Breast epithelium (tissue), 4 donors: ENCODE data around the gene MINDY3. TPM values are rescaled to one million over a fixed set of nuclear protein-coding genes. Genes with fewer than 3 reads are reported as not detected.

Experiments
- DNase-seq, 2 donors: peaks; one replicate each; pipeline ENCODE4 v3.0.0-alpha.2; 2019; ENCODE audit warnings: low spot score in 2 of 2
- H3K27ac ChIP-seq, 2 donors: fragments of 200-600 bp; sonication (generic) in 1 of 2; one replicate each; pipeline ENCODE4 v1.5.1; 2016 to 2019; ENCODE audit warnings: mild to moderate bottlenecking in 1 of 2
- H3K27me3 ChIP-seq, 2 donors: fragments of 200-600 bp; sonication (generic) in 1 of 2; one replicate each; pipeline versions ENCODE4 v1.5.1 to v1.6.0; 2017 to 2019; ENCODE audit warnings: control low read depth in 1 of 2, mild to moderate bottlenecking in 1 of 2
- H3K36me3 ChIP-seq: fragments of 200-600 bp; one replicate; pipeline ENCODE4 v1.5.1; 2019
- H3K4me1 ChIP-seq, 2 donors: fragments of 200-600 bp; sonication (generic); one replicate each; pipeline ENCODE4 v1.5.1; 2016 to 2019; ENCODE audit warnings: control low read depth in 1 of 2
- H3K4me3 ChIP-seq, 3 donors: fragments of 200-600 bp; sonication (generic); 1 replicate in 2 of 3; 2 replicates in 1 of 3; pipeline ENCODE4 v1.5.1; 2016 to 2019; ENCODE audit warnings: mild to moderate bottlenecking in 3 of 3, moderate library complexity in 2 of 3
- H3K9me3 ChIP-seq, 2 donors: fragments of 200-600 bp; sonication (generic) in 1 of 2; one replicate each; pipeline ENCODE4 v1.5.1; 2016 to 2019; ENCODE audit warnings: control low read depth in 1 of 2
- CTCF ChIP-seq, 3 donors: fragments of 450-650 bp; IDR thresholded peaks; one replicate each; pipeline ENCODE4 v1.5.1; 2016 to 2017; ENCODE audit warnings: antibody characterized with exemption in 3 of 3, mild to moderate bottlenecking in 3 of 3, moderate library complexity in 3 of 3
- POLR2A ChIP-seq: fragments of 450-650 bp; IDR thresholded peaks from one replicate; pipeline ENCODE4 v1.6.1; 2016; ENCODE audit warnings: antibody characterized with exemption, mild to moderate bottlenecking, moderate library complexity
- POLR2AphosphoS5 ChIP-seq, 3 donors: sonication (generic); formaldehyde crosslinking; IDR thresholded peaks; one replicate each; pipeline ENCODE4 v1.6.1; 2017; ENCODE audit warnings: antibody characterized with exemption in 3 of 3
- intact Hi-C: fragments of 100-400 bp; cut with DNase I; formaldehyde crosslinking; loops from one replicate; pipeline ENCODE4 v1.15.1; 2023; ENCODE audit warnings: low total_unique reads
- total RNA-seq, 3 donors: library from RNA; depleted of rRNA; stranded (reverse); fragments of >200 nt; gene quantifications; one replicate each; pipeline ENCODE4 v1.1.0, GENCODE V29; 2016

The MINDY3 gene
- total RNA-seq, 3 donors from 2014 or later: 33.0 to 38.3 (median 34.8) TPM

- intact Hi-C loops: no loop called here
- Histone ChIP-seq H3K4me3 (no peak overlapping the region), H3K27ac (no peak overlapping the region), H3K36me3 (no peaks in the 10 kb centered on the region), H3K4me1 (no peaks in the 10 kb centered on the region), H3K9me3 (peaks cover 0 to 11% of the 10 kb centered on the region in 2 donors), H3K27me3 (no peaks in the 10 kb centered on the region)
- no peak for DNase-seq
- no peak for TF ChIP-seq POLR2AphosphoS5 (IDR thresholded peaks at IDR 0.05)
These were observed 12.8 kb downstream of the MINDY3 start for GRCh38 chr10:15847481-15847880.

- DNase-seq: no peak
- intact Hi-C loops: no loop called here
- H3K9me3 ChIP-seq: no peaks in the 10 kb centered on the region
- H3K27me3 ChIP-seq: no peaks in the 10 kb centered on the region
- no peak overlapping the region for H3K27ac ChIP-seq
- no peaks in the 10 kb centered on the region for H3K4me1 ChIP-seq
- TF ChIP-seq POLR2AphosphoS5 (IDR thresholded peaks at IDR 0.05) (no peak), CTCF (IDR thresholded peaks at IDR 0.05) (no peak), POLR2A (no peak)
- H3K4me3 ChIP-seq: no peak overlapping the region
- H3K36me3 ChIP-seq: no peaks in the 10 kb centered on the region
These were observed 15.8 kb downstream of the MINDY3 start for GRCh38 chr10:15844517-15844916.

GRCh38 chr10:15843695-15844094, 16.6 kb downstream of the MINDY3 start:
- Histone ChIP-seq H3K4me3 (no peak overlapping the region), H3K27me3 (no peaks in the 10 kb centered on the region), H3K36me3 (no peaks in the 10 kb centered on the region), H3K27ac (no peak overlapping the region), H3K9me3 (no peaks in the 10 kb centered on the region), H3K4me1 (no peaks in the 10 kb centered on the region)
- TF ChIP-seq POLR2AphosphoS5 (IDR thresholded peaks at IDR 0.05): no peak
- TF ChIP-seq POLR2A: no peak
- TF ChIP-seq CTCF (IDR thresholded peaks at IDR 0.05): no peak
- DNase-seq: no peak
- intact Hi-C loops: no loop called here

- no peaks in the 10 kb centered on the region for H3K27me3 ChIP-seq
- H3K4me1 ChIP-seq: no peaks in the 10 kb centered on the region
- no peak overlapping the region for H3K4me3 ChIP-seq
- no peak overlapping the region for H3K27ac ChIP-seq
- H3K36me3 ChIP-seq: no peaks in the 10 kb centered on the region
- no peak for TF ChIP-seq POLR2AphosphoS5 (IDR thresholded peaks at IDR 0.05)
- TF ChIP-seq POLR2A: no peak
- TF ChIP-seq CTCF (IDR thresholded peaks at IDR 0.05): no peak
- H3K9me3 ChIP-seq: no peaks in the 10 kb centered on the region
- intact Hi-C loops: no loop called here
- DNase-seq: no peak
These were observed 17.6 kb downstream of the MINDY3 start for GRCh38 chr10:15842556-15843169.

- no peak overlapping the region for H3K4me3 ChIP-seq
- no peaks in the 10 kb centered on the region for H3K27me3 ChIP-seq
- no peaks in the 10 kb centered on the region for H3K4me1 ChIP-seq
- TF ChIP-seq POLR2A: no peak
- no peaks in the 10 kb centered on the region for H3K36me3 ChIP-seq
- no peak overlapping the region for H3K27ac ChIP-seq
- no peak for DNase-seq
- H3K9me3 ChIP-seq: no peaks in the 10 kb centered on the region
- intact Hi-C loops: no loop called here
These were observed 18.6 kb downstream of the MINDY3 start for GRCh38 chr10:15841696-15842095.

- H3K4me1 ChIP-seq: no peaks in the 10 kb centered on the region
- no peak for TF ChIP-seq POLR2AphosphoS5 (IDR thresholded peaks at IDR 0.05)
- no peak for TF ChIP-seq CTCF (IDR thresholded peaks at IDR 0.05)
- no peak for TF ChIP-seq POLR2A
- no peak for DNase-seq
- intact Hi-C loops: no loop called here
- H3K27me3 ChIP-seq: no peaks in the 10 kb centered on the region
- H3K4me3 ChIP-seq: no peak overlapping the region
- no peaks in the 10 kb centered on the region for H3K36me3 ChIP-seq
- no peaks in the 10 kb centered on the region for H3K9me3 ChIP-seq
- H3K27ac ChIP-seq: no peak overlapping the region
These were observed 23.5 kb downstream of the MINDY3 start for GRCh38 chr10:15836807-15837206.
